NCI-H2196 treated with DMSO at 0.1 percent for 48 hours (cell line): ENCODE measurements around the gene ITGA2B.
"Not testable (repeated sequence)": the region's sequence is repeated elsewhere in the genome, so short reads cannot be mapped to it uniquely, and the experiment has no call there.

Experiments used
- DNase-seq: peaks from one replicate; lab custom pipeline; 2025; ENCODE audit not compliant: unreplicated experiment; lab: John Stamatoyannopoulos, UW

Gene ITGA2B

DNA sequence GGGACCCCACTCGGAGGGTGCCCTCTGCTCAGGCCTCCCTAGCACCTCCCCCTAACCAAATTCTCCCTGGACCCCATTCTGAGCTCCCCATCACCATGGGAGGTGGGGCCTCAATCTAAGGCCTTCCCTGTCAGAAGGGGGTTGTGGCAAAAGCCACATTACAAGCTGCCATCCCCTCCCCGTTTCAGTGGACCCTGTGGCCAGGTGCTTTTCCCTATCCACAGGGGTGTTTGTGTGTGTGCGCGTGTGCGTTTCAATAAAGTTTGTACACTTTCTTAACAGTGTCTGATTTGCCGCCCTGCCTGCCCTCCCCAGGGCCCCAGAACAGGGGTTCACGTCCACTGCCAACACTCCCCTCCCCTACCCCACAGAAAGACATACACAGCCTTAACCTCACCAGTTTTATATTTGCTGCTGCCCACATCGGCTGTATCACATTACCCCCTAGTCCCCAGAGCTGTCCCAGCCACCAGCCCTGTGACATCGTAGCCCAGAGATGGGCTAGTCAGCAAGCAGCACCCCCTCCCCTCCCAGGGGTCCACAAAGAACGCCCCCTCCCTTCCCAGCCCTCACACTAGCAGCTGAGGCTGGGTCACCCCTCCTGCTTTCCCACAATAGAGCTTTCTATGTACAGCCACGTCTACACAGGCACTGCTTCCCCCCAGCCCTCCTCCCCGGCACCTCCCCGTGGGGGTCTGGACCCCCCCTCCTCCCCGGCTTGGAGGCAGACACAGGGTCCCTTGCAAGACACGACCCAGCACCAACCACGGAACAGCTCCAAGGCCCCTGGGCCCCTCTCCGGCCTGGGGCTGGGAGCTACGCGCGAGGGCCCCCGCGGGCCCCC lies 36.4 kb downstream of the ITGA2B start:
- no peak for DNase-seq

DNA sequence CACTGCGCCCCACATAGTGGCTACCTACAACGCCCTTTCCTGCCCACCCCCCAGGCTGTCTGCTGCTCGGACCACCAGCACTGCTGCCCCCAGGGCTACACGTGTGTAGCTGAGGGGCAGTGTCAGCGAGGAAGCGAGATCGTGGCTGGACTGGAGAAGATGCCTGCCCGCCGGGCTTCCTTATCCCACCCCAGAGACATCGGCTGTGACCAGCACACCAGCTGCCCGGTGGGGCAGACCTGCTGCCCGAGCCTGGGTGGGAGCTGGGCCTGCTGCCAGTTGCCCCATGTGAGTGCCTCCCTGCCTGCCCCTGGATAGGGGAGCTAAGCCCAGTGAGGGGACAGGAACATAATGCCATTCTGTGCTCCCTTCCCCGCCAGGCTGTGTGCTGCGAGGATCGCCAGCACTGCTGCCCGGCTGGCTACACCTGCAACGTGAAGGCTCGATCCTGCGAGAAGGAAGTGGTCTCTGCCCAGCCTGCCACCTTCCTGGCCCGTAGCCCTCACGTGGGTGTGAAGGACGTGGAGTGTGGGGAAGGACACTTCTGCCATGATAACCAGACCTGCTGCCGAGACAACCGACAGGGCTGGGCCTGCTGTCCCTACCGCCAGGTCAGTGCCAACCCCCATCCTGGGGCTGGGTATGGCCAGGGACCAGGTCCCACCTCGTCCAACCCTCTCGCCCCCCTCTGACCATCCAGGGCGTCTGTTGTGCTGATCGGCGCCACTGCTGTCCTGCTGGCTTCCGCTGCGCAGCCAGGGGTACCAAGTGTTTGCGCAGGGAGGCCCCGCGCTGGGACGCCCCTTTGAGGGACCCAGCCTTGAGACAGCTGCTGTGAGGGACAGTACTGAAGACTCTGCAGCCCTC lies 37.3 kb downstream of the ITGA2B start:
- DNase-seq = no peak

DNA sequence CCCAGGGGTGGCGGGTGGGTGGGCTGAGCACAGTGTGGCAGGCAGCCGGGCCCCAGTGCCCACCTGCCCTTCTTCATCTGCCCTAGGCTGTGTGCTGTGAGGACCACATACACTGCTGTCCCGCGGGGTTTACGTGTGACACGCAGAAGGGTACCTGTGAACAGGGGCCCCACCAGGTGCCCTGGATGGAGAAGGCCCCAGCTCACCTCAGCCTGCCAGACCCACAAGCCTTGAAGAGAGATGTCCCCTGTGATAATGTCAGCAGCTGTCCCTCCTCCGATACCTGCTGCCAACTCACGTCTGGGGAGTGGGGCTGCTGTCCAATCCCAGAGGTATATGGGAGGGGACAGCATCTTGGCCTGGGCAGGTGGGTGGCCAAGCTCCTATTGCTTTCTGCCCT lies 38.0 kb downstream of the ITGA2B start:
- no peak for DNase-seq

DNA sequence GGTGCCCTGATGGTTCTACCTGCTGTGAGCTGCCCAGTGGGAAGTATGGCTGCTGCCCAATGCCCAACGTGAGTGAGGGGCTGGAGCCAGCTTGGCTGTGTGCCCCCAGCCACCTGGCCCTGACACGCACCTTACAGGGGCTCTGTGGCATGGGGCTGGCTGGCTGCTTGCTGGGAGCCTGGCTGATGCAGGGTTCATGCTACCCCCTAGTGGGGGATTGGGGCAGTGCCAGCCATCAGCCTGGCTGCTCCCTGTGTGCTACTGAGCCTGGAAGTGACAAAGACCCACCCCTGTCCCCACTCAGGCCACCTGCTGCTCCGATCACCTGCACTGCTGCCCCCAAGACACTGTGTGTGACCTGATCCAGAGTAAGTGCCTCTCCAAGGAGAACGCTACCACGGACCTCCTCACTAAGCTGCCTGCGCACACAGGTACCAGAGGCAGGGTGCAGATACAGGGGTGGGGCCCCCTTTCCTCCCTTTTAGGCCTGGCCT lies 38.7 kb downstream of the ITGA2B start:
- no peak for DNase-seq

DNA sequence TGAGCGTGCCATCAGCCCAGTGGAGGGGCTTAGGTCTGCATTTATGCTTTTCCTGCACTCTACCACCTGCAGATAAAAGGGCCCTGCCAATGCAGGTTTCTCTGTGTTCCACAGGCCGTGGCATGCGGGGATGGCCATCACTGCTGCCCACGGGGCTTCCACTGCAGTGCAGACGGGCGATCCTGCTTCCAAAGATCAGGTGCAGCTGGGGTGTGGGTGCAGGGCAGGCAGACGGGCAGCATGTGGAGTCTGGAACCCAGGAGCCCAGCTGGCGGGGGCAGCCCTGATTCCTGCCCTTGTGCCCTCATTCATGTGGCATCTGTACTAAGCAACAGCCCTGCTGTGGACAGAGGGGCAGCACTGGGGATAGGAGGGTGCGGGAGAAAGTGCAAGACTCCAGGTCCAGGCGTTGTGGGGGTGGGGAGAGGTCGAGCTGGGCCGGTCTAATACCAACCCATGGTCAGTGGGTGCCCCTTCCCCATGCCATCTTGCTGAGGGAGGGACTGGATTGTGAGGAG lies 39.8 kb downstream of the ITGA2B start:
- no peak for DNase-seq

DNA sequence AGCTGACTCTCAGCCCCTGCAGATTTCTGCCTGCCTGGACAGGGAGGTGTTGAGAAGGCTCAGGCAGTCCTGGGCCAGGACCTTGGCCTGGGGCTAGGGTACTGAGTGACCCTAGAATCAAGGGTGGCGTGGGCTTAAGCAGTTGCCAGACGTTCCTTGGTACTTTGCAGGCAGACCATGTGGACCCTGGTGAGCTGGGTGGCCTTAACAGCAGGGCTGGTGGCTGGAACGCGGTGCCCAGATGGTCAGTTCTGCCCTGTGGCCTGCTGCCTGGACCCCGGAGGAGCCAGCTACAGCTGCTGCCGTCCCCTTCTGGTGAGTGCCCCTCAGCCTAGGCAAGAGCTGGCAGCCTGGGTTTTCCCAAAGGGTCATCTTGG lies 40.5 kb downstream of the ITGA2B start:
- DNase-seq = no peak

DNA sequence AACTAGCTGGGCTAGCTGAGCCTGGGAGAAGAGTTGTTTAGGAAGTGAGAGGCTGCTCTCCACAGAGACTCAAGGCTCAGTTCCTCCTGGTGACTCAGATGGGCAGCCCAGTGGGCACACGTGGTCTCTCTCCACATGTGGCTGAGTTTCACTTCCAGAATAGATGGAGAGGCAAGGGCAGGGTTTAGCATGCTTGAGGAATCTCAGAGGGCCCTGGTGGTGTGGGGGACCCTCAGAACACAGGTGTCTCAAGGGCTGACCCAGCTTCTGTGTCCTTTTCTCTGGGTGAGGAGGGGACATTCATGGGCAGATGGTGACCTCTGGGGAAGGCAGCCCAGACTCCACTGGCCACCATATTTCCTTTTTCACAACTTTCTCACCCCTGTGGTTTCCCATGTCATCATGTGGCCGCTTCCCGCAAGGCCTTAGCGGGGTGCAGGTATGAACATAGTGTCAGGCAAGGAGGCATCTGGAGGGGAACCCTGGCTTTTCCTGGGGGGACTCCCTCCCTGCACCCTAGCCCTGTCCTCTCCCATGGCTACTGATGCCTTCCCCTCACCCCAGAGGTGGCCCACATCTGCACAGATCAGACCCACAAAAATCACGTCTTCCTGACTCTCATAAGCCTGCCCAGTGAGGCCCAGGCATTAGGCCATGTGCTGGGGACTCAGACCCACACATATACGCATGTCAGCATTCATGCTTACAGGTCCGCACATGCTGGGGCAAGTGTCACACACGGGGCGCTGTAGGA lies 41.0 kb downstream of the ITGA2B start:
- DNase-seq = no peak

DNA sequence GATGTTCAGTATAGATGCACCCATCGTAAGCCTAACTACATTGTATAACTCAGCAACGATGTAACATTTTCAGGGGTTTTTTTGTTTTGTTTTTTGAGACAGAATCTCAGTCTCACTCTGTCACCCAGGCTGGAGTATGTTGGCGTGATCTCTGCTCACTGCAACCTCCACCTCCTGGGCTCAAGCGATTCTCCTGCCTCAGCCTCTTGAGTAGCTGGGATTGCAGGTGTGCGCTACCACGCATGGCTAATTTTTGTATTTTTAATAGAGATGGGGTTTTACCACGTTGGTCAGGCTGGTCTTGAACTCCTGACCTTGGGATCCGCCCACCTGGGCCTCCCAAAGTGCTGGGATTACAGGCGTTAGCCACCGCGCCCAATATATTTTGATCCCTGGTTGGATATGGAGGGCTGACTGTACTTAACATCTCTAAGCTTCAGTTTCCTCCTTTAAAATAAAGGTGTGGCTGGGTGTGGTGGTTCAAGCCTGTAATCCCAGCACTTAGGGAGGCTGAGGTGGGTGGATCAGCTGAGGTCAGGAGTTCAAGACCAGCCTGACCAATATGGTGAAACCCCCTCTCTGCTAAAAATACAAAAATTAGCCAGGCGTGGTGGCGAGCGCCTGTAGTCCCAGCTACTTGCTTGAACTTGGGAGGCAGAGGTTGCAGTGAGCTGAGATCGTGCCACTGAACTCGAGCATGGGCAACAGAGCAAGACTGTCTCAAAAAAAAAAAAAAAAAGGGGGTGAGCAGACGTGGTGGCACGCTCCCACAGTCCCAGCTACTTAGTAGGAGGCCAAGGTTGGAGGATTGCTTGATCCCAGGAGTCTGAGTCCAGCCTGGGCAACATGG lies 42.0 kb downstream of the ITGA2B start:
- not testable (repeated sequence) for DNase-seq

DNA sequence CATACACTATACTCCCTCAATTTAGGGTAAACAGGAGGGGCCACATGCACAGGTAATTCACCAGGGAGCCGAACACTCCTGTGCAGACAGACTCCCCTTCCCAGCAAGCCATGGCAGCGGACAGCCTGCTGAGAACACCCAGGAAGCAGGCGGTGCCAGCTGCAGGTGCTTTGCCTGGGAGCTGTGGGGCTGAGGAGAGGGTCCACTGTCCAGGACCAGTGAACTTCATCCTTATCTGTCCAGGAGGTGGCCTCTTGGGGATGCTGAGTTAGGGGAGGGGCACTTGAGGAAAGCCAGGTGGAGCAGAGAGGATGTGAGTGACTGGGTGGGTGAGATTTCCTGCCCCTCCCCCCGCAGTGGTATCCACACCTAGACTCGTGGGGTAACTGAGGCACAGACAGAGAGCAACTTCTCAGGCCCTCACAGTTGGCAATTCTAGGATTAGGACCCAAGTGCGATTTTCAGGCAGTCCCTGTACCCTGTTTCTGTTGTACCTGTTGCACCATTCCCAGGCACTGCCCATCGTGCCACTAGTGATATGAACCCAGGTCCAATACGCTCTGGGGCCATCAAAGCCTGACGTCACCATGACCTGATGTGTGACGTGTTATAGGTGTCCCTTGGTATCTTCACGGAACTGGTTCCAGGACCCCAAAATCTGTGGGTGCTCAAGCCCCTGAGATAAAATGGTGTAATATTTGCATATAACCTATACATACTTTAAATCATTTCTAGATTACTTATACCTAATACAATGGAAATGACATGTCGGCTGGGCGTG lies 43.2 kb downstream of the ITGA2B start:
- DNase-seq = no peak

DNA sequence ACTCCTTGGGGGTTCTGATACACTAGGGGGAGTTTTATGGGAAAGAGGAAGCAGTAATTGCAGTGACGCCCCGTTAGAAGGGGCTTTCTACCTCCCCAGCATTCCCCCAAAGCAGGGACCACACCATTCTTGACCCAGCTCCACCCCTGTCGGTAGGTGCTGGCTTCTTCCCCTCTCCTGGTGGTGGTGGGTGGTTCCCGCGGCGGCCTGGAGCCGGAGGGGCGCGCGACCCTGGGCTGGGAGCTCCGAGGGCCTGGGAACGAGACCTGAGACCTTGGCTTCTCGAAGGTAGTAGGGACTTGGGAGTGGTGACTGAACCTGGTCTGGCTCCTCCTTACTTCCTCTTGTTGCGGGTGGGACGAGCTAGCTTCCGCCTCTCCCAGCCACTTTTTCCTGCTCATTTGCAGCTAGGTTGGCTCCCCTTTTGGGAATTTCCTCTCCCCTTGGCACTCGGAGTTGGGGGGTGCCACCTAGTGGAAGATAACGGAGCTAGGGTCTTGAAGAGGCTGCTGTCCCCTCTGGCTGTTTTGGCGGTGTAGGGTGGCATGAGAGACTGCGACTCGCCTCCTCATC lies 43.9 kb downstream of the ITGA2B start:
- DNase-seq = no peak

DNA sequence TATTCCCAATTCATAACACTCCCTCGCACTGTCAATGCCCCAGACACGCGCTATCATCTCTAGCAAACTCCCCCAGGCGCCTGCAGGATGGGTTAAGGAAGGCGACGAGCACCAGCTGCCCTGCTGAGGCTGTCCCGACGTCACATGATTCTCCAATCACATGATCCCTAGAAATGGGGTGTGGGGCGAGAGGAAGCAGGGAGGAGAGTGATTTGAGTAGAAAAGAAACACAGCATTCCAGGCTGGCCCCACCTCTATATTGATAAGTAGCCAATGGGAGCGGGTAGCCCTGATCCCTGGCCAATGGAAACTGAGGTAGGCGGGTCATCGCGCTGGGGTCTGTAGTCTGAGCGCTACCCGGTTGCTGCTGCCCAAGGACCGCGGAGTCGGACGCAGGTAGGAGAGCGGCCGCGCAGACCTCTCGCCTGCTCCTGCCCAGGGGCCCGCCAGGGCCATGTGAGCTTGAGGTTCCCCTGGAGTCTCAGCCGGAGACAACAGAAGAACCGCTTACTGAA lies 44.5 kb downstream of the ITGA2B start, which contains the start of gene GRN:
Gene GRN (plus strand): TSS at position 364 of the 515 bp plus-strand sequence. CDS start 3,863 bp downstream, outside the sequence.
- peak; percentile 98 for DNase-seq

DNA sequence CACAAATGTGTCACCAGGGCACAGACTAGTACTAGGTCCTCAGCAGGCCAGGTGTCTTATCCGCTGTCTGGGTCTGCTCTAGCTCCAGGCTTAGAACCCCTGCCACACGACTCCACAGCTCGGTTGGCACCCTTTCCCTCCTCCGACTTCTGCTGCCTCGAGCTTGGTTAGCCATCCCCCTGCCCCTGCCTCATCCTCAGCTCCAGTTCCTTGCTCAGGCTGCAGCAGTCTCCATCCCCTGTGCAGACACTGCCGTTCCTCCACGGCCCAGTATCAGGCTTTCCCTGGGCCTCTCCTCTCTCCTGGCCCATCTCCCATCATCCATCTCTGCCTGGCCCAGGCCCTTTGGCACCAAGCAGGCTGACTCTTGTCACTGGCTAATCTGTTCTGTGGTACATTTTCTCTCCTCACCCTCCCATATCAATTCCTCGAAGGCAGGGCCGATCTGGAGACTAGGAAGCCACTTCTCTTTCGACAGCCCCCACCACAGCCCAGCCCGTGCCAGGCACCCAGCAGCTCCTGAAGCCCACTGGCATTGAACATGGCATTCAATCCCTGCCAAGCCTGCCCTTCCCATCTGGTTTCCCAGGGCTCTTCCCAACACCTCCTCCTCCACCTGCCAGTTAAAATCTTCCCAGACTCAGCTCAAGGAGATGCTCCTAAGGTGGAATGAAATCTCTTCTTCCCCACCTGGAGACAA lies 45.8 kb downstream of the ITGA2B start:
- DNase-seq = no peak

DNA sequence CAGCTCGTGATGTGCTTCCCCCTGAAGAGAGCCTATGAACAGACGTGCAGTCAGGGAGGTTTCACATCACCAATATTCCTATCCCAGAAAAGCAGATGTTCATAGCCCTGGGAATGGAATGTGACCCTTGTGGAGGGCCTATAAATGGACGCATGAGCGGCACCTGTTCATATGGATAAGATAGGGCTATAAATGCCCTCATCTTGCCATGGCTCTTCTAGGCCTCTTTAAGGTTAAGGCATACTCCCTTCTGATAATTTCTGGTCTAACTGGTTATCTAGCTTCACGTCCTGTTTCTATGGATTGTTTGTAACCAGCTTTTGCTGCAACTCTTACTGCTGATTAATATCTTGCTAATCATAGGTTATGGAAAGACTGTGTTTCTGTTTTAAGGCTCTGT lies 48.9 kb downstream of the ITGA2B start:
- DNase-seq = not testable (repeated sequence)

DNA sequence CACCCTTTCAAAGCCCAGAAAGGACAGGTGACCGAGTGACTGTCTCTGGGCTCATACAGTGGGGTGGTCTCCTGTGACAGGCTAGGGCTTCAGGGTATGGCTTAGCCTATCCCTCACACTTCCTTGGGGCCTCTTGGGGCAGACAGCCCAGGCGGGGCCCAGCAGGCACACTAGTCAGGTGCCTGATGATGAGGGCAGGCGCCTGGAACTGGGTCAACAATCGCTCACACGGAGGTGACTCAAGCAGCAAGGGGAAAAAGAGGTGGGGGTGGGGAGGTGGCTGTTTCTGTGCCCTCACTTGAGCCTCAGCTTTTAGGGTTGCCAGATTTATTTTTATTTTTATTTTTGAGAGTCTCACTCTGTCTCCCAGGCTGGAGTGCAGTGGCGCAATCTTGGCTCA lies 50.7 kb downstream of the ITGA2B start:
- no peak for DNase-seq

DNA sequence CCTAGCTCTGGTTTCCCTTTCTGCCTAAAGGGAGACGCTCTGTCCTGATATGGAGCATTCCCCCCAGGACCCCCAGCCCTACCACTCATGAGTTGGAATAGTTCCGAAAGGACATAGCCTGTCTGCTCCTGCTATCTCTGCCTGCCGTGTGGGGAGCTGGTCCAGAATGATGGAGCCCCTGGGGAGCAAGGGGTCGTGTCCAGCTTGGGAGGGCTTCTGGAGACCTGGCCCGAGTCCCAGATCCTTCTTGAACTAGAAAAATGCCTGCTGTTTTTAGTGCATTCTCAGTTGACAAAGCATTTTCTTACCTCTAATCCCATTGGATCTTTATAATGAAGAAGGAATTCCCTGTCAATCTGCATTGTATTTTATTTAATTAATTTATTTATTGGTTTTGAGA lies 53.5 kb downstream of the ITGA2B start:
- DNase-seq = no peak

DNA sequence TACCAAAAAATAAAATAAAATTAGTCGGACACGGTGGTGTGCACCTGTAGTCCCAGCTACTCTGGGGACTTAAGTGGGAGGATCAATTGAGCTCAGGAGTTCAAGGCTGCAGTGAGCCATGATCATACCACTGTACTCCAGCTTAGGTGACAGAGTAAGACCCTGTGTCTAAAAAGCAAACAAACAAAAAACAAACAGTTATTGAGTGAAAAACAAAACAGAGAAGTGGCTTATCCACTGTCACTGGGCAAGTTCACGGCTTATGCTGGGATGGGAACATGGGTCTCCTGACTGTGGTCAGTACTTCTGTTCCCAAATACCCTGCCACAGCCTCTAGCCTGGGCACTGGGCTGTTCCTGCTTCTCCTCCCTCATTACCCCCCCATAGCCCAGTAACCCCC lies 53.9 kb downstream of the ITGA2B start:
- DNase-seq = no peak

DNA sequence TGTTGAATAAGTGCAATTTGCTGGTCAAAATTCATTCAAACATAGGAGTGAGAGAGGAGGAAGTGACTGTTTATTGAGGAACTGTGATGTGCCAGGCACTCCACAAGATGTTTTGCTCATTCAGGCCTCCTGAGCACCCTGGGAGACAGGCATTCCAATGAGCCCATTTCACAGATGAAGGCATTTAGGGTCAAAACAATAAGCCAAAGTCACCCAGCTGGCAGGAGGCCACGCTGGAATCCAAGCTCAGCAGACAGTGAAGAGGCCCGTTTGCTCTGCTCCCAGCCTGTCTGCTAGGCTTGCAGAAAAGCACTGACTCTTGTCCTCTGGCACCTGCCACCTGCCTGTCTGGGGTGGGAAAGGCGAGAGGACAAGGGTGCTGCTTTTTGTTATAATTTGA lies 54.7 kb downstream of the ITGA2B start:
- peak; percentile 6 for DNase-seq

DNA sequence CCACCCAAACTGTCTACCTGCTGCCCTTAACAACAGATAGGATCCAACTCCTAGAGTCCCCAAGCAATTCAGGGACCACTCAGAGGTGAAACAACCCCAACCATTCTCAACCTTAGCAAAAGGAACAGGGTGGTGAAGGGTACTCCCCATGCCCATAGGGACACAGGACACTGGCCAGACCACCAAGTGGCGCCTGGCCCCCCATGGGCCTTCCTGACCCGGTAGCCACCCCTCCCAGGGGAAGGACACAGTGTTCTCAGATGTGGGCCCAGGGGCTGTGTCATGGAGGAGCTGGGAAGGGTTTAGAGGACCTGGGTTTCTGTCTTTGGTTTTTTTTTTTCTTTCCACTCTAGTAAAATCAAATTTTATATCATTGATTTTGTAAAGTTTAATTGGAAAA lies 55.1 kb downstream of the ITGA2B start:
- no peak for DNase-seq
